ENCODE data around the gene EPB41L2.

- TF ChIP-seq, protein P1, sequence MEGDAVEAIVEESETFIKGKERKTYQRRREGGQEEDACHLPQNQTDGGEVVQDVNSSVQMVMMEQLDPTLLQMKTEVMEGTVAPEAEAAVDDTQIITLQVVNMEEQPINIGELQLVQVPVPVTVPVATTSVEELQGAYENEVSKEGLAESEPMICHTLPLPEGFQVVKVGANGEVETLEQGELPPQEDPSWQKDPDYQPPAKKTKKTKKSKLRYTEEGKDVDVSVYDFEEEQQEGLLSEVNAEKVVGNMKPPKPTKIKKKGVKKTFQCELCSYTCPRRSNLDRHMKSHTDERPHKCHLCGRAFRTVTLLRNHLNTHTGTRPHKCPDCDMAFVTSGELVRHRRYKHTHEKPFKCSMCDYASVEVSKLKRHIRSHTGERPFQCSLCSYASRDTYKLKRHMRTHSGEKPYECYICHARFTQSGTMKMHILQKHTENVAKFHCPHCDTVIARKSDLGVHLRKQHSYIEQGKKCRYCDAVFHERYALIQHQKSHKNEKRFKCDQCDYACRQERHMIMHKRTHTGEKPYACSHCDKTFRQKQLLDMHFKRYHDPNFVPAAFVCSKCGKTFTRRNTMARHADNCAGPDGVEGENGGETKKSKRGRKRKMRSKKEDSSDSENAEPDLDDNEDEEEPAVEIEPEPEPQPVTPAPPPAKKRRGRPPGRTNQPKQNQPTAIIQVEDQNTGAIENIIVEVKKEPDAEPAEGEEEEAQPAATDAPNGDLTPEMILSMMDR (IDR thresholded peaks at IDR 0.05): no peak
- TF ChIP-seq POLR2A (IDR thresholded peaks at IDR 0.05): no peak
These were observed 33.3 kb downstream of the EPB41L2 start for GRCh38 chr6:131029626-131030297.
